NCI-H446 treated with DMSO at 0.1 percent for 48 hours (cell line): ENCODE data around the gene PLP1.
"Not testable (repeated sequence)": the region's sequence is repeated elsewhere in the genome, so short reads cannot be mapped to it uniquely, and the experiment has no call there.

ENCODE experiments used
- DNase-seq: peaks from one replicate; lab custom pipeline; 2025; lab: John Stamatoyannopoulos, UW

Gene PLP1, protein sequence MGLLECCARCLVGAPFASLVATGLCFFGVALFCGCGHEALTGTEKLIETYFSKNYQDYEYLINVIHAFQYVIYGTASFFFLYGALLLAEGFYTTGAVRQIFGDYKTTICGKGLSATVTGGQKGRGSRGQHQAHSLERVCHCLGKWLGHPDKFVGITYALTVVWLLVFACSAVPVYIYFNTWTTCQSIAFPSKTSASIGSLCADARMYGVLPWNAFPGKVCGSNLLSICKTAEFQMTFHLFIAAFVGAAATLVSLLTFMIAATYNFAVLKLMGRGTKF

DNA sequence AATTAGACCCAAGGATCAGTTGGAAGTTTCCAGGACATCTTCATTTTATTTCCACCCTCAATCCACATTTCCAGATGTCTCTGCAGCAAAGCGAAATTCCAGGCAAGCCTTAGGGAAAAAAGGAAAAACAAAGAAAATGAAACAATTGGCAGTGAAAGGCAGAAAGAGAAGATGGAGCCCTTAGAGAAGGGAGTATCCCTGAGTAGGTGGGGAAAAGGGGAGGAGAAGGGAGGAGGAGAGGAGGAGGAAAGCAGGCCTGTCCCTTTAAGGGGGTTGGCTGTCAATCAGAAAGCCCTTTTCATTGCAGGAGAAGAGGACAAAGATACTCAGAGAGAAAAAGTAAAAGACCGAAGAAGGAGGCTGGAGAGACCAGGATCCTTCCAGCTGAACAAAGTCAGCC lies at the start of gene PLP1:
PLP1 (plus strand) TSS at position 295 of the 400 bp plus-strand sequence. CDS start 156 bp downstream, outside the sequence.
- DNase-seq, result no peak

DNA sequence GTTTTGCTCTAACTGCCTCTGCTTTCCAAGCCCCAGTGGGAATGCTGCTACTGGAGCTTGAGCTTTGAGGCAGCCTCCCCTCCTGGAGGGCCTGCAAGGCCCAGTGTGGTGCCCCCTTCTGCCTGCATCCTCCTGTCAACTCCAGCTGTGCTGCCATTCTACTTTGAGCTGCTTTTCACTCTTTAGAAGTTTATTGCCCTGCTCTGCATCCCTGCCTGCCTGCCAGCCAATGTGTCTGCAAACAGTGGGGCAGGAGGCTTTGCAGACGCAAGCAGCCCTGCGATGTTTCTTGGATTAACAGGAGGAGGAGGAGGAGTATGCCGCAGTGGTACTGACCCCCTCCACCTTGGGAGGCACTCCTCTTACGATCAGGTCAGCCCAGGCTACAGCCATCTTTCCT lies 49.5 kb upstream of the PLP1 start:
- DNase-seq, result no peak

DNA sequence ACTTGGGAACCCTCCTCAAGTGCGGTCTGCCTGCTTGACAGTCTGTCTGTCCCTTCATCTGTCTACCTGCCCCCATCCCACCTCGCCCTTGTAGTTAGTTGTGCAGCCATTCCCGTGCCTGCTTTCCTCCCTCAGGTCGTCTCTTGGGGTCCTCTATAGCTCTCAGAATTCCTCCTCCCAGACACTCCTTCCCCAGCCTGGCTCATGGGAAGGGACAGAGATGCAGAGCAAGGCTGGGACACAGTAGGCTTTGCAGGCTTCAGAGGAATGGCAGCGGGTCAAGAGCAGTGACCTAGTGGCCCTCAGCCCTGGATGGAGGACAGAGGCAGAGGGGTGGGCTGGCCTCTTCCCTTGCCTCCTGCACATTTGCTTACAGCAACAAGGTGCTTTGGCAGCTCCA lies 47.6 kb upstream of the PLP1 start:
- no peak for DNase-seq

DNA sequence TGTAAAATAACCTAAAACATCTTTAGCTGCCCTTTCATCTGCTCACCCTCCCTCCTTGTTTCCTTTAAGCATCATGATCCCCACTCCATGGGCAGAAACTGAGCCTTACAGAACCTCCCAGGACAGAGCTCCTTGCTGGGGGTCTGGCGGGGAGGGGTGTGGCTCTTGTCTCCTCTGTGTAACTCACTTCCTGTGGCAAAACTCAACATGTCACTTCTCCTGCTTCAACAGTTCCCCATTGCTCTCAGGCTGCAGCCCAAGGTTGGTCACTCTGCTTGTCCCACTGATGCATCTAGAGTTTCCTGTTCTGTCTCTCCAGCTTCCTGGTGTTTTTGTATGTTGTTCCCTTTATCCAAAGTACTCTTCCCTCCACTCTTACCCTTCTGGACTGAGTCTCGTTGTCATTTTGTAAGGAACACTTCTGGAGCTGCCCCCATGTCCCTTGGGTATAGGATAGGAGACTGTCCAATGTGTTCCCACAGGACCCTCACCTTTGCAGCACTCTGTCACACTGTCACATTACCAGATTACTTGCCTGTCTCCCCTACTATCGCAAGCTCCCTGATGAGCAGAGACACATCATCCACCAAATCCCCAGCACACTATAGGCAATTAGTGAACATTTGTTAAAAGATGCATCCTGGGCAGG lies 46.4 kb upstream of the PLP1 start:
- no peak for DNase-seq

DNA sequence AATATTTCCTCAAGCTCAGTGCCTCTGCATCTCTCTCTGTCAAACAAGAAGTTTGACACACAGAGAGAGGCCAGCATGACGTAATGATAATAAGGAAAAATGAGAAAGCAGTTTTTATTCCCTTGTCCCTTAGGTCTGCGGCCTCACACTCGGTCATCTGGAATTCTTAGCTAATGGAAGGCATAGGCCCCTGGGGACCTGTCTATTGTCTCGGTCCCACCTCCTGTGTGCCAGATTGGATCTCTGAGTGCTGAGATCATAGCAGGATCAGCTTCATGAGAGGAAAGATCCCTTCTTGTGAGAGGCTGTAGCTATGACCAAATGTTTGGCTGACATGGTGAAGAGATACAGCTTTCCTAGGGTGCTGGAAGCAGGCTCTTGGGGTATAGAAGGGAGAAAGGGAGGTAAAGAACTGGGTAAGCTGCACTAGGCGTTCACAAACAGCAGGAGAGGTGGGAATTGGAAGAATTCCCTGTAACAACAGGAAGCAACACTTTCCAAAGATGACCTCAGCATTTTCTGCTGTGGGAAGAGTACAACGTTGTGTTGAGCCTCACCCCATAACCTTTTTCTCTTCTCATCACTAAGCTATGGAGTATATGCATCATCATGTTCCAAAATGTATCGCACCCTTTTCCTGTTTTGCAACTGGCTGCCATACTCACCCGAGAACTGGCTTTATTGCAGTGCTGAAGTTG lies 45.7 kb upstream of the PLP1 start:
- no peak for DNase-seq

DNA sequence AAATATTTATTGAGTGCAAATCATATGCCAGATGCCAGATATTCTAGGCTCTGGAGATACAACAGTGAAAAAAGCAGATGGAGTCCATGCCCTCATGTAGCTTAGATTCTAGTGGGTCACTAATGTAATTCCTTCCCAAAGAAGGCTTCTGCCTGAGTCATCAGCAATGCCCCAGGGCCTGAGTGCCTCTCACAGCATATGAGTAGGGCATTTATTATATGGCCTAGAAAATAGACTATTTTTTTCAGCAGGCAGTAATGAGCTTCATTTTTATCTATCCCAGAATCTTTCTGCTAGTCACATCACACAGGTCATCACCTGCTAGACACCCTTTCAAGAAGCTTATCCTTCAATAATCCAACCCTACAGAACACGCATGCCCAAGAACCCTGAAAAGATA lies 43.6 kb upstream of the PLP1 start:
- DNase-seq, result no peak

DNA sequence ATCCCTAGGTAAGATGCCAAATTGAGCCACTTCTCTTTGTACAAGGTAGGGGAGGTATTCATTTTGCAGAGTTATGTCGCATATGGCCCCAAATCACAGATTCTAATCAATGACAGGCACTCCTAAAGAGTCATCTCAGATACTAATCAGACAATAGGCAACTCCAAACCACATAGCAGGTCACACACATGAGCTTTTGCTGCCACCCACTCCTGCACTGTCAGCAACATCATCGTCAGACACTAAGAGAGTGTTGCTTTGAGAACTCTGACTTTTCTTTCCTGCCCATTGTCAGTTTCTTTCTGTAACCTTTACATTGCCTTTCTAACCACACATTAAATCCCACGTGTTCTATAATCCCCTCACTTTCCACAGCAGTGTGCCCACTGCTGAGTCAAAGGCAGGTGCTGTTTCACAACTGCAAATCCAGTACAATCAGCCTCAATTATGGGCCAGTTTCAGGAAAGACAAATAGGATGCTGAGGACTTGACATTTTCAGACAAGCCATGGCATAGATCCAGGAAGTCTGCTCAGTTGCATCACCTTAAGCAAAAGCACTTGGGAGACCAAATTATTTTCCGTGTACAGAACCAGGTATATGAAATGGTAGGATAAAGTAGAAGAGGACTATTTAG lies 42.4 kb upstream of the PLP1 start:
- DNase-seq, result no peak

DNA sequence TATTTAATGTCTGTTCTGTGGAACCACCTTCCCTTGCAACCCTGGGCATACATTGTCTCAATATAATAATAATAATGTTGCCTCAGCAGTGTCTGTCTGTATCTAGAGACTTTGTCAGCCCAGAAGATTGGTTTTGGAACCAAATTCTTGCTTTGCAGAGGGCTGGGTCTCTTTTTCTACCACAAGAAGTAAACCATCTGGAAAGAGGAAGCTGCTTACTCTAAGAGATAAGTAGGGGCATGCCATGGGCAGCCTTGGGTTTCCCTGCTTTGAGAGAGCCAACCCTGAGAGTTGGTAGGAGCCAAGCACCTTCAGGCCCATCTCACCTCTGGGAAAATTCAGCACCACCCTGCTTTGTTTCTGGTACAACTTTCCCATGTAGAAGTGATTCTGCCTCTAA lies 38.9 kb upstream of the PLP1 start:
- no peak for DNase-seq

DNA sequence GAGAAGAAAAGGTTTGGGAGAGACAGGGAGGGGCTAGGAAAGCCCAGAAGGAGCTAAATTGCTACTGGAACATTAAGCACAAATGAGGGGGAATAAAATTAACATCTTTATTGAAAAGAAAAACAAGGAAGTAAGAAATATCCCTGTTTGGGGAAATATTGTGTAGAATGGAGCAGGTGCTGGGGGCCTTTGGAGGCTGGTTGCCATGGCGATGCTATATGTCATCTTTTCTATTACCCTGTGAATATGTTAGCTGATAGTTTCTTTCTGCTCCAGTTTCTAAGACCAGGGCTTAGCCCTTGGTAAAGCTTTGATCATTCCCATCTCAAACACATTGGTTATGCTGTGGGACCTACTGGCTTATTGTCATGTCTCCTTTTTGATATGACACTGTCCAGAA lies 37.2 kb upstream of the PLP1 start:
- DNase-seq, result no peak

DNA sequence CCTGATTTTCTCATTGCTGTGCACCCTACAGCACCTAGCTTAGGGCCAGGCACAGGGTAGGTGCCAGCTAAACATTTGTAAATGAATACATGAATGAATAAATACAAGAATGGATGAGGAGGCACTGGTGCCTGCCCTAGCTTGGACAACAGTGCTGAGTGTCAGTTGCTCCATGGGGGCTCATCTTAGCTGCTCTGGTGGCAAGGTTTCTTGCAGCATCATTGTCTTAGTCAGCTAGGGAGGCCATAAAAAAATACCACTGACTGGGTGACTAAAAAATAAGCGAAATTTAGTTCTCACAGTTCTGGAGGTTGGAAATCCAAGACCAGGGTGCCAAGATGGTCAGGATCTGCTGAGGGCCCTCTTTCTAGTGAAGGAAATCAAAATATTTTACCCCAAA lies 34.8 kb upstream of the PLP1 start:
- DNase-seq, result no peak

DNA sequence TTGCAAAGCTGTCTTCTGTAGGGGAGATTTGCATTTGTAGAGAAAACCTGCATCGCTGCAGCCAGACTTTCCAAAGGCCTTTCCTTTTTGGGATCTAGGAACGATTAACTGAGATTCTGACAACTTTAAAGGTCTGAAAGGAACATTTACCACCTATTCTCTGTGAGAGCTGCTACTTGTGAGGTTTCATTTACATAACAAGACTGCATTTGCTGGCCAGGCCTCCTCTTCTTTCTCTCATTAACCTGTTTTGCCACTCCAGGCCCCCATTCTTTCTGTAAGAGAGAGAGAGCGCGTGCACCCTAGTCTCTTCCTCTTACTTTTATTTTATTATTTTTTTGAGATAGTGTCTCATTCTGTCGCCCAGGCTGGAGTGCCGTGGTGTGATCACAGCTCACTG lies 34.3 kb upstream of the PLP1 start:
- DNase-seq, result no peak

DNA sequence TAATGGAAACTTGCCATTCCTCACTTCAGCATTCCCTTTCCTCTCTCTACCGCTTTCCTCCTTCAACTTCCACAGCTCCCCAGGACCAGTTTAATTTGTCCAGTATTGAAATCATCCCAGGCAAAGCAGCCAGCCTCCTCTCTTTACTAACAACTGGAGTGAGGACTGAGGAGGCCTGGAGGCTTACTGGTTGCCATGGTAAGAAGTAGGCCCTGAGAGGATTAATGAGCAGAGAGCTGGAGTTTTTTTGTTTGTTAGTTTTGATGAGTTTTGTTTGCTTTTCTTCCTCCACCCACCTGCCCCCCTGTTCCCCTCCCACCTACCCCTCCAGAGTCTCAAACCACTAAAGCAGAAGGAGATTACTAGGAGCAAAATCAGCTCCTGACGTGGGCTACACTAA lies 29.5 kb upstream of the PLP1 start:
- no peak for DNase-seq

DNA sequence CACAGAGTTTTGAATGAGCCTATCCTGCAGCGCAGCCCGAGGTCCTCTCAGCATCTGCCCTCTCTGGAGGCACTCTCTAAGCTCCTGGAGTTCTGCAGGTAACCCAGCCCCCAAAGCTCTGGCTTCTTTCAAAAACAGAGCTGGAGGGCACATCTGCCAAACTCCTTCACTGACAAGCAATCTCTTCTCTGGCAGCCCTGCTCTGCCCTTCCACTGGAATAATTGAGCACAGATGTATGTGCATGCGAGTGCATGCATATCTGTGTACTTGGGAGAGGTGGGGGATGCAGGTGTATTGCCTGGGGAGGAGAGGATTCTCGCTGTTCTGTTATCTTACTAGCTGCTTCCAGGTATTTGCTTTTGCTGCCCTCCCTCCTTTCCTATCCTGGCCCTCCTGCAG lies 22.2 kb upstream of the PLP1 start:
- DNase-seq, result no peak

DNA sequence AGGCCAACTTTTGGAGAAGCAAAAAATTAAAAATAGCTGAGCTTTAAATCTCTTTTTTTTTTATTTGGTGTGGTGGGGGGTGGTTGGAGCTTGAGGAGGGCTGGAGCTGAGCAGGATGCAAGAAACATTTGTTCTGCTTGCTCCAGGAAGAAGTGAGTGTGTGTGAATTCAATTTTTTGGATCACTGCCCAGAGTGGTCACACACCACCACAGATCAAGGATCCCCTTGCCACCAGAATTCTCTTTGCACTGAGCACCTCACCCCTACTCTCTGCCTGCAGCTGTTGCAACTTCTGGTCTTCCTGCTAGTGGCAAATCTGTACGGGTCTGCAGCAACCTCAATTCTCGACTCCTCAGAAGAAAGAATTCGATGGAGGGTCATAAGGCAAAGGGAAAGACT lies 19.9 kb upstream of the PLP1 start:
- no peak for DNase-seq

DNA sequence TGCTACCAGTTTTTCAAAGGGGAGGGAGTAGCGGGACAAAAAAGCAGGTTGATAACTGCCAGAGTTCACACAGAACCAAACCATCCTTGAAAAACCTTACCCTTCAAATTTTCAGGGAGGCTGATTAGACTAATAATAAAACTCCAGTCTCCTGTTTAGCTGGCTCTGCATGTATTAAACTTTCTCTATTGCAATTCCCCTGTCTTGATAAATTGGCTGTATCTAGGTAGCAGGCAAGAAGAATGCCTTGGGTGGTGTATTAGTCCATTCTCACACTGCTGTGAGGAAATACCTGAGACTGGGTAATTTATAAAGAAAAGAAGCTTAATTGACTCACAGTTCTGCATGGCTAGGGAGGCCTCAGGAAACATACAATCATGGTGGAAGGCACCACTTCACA lies 18.1 kb upstream of the PLP1 start:
- DNase-seq, result no peak

DNA sequence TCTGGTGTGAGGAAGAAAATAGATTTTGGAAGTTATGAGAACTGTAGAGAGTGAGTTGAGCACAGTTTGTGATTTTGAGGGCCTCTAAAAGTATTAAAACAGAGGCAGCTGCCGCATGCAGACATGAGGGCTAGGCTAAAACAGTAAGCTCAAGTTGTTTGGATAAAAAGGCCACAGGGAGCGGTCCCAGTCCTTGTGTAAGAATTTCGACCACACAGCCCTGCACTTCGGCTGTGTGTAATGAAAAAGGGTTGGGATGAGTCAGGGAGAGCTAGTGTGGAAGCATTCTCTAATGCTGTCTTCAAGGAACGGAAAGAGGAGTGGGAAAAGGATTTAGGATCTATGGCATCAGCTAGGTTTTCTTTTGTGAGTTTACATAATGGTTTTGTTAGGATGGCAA lies 13.1 kb upstream of the PLP1 start:
- DNase-seq, result not testable (repeated sequence)

DNA sequence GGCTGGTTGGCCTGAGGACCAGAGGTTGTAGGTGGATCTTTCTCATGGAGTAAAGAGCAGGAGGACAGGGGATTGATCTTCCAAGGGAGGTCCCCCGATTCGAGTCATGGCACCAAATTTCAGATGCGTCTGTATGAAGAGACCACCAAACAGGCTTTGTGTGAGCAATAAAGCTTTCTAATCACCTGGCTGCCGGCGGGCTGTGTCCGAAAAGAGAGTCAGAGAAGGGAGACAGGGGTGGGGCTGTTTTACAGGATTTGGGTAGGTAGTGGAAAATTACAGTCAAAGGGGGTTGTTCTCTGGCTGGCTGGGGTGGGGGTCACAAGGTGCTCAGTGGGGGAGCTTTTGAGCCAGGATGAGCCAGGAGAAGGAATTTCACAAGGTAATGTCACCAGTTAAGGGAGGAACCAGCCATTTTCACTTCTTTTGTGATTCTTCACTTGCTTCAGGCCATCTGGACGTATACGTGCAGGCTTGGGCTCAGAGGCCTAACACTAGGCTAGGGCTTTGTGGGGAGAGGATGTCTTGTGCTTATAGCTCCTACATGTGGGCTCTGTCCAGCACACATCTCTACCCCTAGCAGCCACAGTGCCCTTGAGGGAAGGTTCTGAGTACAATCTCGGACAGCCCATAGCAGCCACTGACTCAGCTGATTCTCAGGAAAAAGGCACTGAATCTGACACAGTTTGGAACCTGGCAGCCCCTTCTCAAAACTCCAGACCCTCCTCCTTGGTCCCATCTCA lies 9.7 kb upstream of the PLP1 start:
- DNase-seq, result not testable (repeated sequence)

DNA sequence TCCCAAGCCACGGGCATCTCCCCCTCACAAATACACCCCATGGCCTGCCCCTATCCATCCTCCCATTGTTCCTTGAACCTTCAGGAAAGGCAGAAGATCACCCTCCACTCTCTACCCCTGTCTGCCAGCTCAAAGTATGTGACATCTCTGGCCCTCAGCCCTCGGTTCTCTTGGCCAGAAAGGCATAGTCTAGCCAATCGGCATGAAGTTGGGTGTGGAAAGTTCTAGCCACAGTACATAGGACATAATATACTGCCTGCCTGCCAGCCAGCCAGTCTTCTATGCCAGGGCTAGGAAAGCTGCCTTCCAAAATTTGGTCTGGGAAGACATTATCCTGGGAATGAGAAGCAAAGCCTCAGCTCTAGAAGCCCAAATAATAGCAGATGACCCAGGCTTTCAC lies 3.2 kb upstream of the PLP1 start:
- DNase-seq, result no peak

DNA sequence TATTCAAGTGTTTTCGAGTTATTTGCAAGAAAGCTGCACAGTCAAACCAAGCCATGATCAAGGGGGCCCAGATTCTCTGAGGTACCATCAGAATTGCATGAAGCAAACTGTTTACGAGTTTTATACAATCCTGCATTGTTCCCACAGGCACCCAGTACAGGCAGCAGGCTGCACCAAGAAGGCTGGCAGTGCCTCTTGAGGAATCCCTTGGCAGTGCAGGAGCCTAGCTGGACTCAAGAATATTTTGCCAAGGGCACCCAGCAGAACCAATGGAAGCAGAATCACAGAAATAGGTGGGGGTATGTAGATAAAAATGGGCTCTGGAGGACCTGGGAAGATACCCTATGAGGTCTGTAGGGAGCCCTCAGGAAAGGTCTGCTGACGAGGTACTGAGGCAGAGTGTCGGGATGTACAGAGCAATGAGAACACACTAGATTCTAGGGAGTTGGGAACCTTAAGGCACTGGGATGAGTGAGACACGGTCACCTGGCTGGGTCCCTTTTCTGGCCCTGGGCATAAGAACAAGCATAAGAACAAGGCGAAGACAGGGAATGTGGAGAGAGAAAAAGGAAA lies 2.5 kb upstream of the PLP1 start:
- no peak for DNase-seq

DNA sequence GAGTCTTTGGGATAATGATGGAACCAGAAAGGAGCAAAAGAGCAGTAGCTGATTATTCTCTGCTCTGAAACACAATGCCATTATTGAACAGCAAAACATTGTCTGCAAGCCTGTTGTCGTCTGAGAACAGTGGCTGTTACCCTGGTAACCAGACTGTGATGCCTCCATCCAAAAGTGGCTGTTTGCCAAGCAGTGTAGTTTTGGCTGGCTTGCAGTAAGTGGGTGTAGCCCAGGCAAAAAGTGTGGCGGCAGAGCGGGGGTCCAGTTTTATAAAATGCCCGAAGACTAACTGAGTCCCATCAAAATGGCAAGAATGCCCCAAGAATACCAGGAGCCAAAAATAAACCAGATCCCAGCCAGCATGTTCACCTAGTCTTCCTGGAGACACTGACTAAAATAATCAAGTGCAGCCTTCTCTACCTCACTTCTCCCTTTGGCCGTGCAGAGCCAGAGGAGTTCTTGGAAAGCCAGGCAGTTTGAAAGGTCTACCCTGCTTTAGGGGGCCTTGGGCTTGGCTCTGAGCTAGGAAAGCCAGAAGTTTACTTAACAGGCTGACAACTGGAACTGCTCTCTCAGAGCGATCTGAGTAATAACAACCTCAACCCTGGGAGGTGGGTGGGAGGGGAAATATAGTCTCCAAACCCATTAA lies 2.6 kb downstream of the PLP1 start:
- no peak for DNase-seq

DNA sequence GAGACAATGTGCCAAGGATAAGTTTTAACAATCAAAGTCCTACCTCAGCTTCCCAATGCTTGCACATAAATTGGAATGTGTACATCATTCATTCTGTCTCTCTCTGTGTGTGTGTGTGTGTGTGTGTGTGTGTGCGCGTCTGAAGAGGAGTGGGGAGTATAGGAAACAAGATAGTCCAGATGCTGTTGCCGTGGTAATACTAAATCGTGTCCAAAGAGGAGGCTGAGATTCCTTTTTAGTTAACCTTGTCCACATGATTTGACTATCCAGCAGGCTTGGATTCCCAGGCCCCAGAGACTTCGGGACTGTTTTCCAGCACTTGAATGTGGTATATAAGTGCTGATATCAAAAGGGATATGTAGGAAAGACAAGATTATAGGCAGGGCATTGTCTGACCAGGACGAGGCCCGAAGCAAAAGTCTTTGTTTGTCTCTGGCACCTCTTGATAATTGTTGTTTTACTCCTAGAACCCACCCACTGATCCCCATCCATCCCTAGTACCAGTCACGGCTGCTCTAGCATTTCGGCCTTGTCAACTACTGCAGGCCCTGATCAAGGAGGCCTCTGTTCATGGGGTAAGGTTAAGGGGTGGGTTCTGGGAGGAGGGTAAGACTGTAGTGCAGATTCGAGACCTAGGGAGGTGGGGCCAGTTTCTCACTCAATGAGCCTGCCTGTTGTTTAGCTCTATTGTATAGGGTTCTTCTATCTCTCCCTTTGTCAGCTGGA lies 3.9 kb downstream of the PLP1 start:
- DNase-seq, result no peak
